Adrenal gland (tissue), 12 donors: ENCODE measurements around the gene UBE3B. TPM values are rescaled to one million over a fixed set of nuclear protein-coding genes. Genes with fewer than 3 reads are reported as not detected.
A peak's percentile ranks its signal among the peaks of the same experiment; 100 is the strongest.

Experiments used
- DNase-seq, 7 donors: peaks; one replicate each; pipeline ENCODE4 v3.0.0-alpha.2; 2019 to 2020
- H3K27ac ChIP-seq, 5 donors: fragments of 200-600 bp; sonication (generic) in 4 of 5; 1 replicate in 3 of 5; 2 replicates in 2 of 5; pipeline versions ENCODE4 v1.5.1 to v1.8.0; 2016 to 2020; ENCODE audit warnings: mild to moderate bottlenecking in 1 of 5
- H3K27me3 ChIP-seq: fragments of 200-600 bp; 2 replicates; pipeline ENCODE4 v1.8.0; 2021
- H3K36me3 ChIP-seq, 2 donors: fragments of 200-600 bp; replicated peaks in 1 of 2; 1 replicate in 1 of 2; 2 replicates in 1 of 2; pipeline versions ENCODE4 v1.5.1 to v1.8.0; 2018 to 2022
- H3K4me1 ChIP-seq, 2 donors: fragments of 200-600 bp; replicated peaks in 1 of 2; 1 replicate in 1 of 2; 2 replicates in 1 of 2; pipeline versions ENCODE4 v1.5.1 to v1.8.0; 2018 to 2021
- H3K4me3 ChIP-seq, 4 donors: fragments of 200-600 bp; sonication (generic) in 3 of 4; one replicate each; pipeline ENCODE4 v1.5.1; 2016 to 2018
- H3K9me3 ChIP-seq, 3 donors: fragments of 200-600 bp; sonication (generic) in 1 of 3; replicated peaks in 1 of 3; 1 replicate in 2 of 3; 2 replicates in 1 of 3; pipeline versions ENCODE4 v1.5.1 to v1.8.0; 2016 to 2021
- CTCF ChIP-seq, 6 experiments: fragments of 450-650 bp in 4 of 6; fragments of 200-600 bp in 2 of 6; sonication (generic) in 1 of 6; IDR thresholded peaks; 1 replicate in 5 of 6; 2 replicates in 1 of 6; pipeline versions ENCODE4 v1.5.1 to v1.8.0; 2016 to 2021; ENCODE audit warnings: antibody characterized with exemption in 6 of 6, mild to moderate bottlenecking in 2 of 6, moderate library complexity in 1 of 6
- POLR2A ChIP-seq, 2 donors: fragments of 450-650 bp; IDR thresholded peaks; one replicate each; pipeline ENCODE4 v1.6.1; 2017; ENCODE audit warnings: antibody characterized with exemption in 2 of 2, mild to moderate bottlenecking in 2 of 2, moderate library complexity in 1 of 2
- WGBS, 4 donors: extraction: QIAGEN DNeasy Blood & Tissue Kit in 2 of 4; methylation state at CpG; one replicate each; pipeline versions ENCODE4 v1.1.5 to v1.1.7; 2013 to 2017; 5-methylcytosine and 5-hydroxymethylcytosine counted together
- intact Hi-C, 2 donors: fragments of 100-400 bp; cut with DNase I; formaldehyde crosslinking; loops; one replicate each; pipeline versions ENCODE4 v1.14.1 to v1.15.0; 2022 to 2023
- polyA plus RNA-seq, 3 donors: library from polyadenylated mRNA; stranded (reverse); fragments of 200-250 nt in 2 of 3; fragments of 350-450 nt in 1 of 3; fragmentation: Illumina TruSeq in 1 of 3; extraction: RNeasy Lipid Tissue Mini Kit (QIAGEN cat#74804) in 1 of 3; gene quantifications; one replicate each; pipeline ENCODE4 v1.2.3, GENCODE V29; 2013 to 2014
- total RNA-seq, 9 donors: library from RNA; depleted of rRNA in 4 of 9; stranded (reverse); fragments of >200 nt in 4 of 9; fragments of 120-200 nt in 1 of 9; fragmentation: NEBNext Ultra II Directional in 1 of 9; extraction: Animal tissue kit (Norgen Biotek cat#: 25700) in 1 of 9; gene quantifications; one replicate each; pipeline versions ENCODE4 v1.1.0 to v1.2.4, GENCODE V29; 2013 to 2023
- donor health status: healthy with polysubstance abuse.
- donor health status: Bipolar disorder and iron deficiency.
- donor health status: DM: yes; HTN: yes; CAD: no.
- donor health status: DM: no; HTN: no; CAD: no.
- donor health status: DM: no; HTN: no; CAD: no.
- donor health status: DM: yes; HTN: yes; CAD: no.

Gene UBE3B
- total and polyA plus RNA-seq, 12 donors: 16.0 to 79.5 (median 39.5) TPM

DNA sequence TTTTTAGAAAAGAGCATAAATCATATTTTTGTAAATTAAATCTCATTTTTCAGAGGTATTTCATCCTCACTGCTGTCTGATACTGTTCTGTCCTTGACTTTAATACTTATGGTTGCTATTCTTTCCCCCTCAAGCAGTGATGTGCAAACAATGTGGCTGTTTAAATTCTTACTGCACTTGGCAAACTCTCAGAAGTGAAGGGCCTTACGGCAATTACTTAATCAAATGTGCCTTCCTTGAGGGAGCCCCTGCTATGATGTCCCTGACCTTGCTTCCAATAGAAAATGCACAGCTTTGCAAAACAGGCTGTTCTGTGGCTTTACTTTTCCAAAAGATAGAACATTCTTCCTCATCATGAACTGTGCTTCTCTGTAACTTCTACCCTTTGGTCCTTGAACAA is 35.2 kb downstream of the UBE3B start:
- no peaks in the 10 kb centered on the region for H3K27me3 ChIP-seq
- peaks cover 0 to 22% of the 10 kb centered on the region in 2 donors for H3K4me1 ChIP-seq
- no peaks in the 10 kb centered on the region for H3K9me3 ChIP-seq
- no peak overlapping the region for H3K27ac ChIP-seq
- TF ChIP-seq POLR2A (IDR thresholded peaks at IDR 0.05) (no peak), CTCF (IDR thresholded peaks at IDR 0.05) (no peak)
- H3K4me3 ChIP-seq: no peak overlapping the region
- peaks cover 0 to 83% of the 10 kb centered on the region in 2 donors for H3K36me3 ChIP-seq
- intact Hi-C loops: no loop called here
- 38 to 59% (median 48%) methylated on average over 1 of the region's 1 CpG for WGBS, 4 donors
- DNase-seq: peak in 1 of 7 donors; percentile 25

- 64 to 76% (median 70%) methylated on average over 8 of the region's 8 CpGs for WGBS, 4 donors
- H3K36me3 ChIP-seq: peaks cover 0 to 83% of the 10 kb centered on the region in 2 donors
- intact Hi-C loops: no loop called here
Measured at GRCh38 chr12:109513051-109513450, 35.6 kb downstream of the UBE3B start.

DNA sequence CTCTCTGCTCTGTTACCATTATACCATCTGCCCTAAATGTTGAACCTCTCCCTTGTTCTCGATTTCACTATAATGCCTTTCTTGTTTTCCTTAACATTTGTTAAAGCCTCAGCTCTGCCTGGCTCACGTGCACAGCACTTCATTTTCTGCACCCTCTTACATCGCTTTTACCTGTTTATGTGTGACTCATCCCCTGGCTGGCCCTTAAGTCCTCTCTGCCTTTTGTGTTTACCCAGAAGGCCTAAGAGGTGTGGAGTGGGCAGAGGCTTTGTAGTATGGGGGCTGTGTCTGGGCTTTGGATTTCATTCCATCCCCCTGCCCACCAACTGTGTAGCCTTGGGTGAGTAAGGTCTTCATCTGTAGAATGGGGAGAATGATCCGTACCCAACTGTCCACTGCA is 36.5 kb downstream of the UBE3B start:
- Histone ChIP-seq H3K9me3 (no peaks in the 10 kb centered on the region), H3K4me1 (peaks cover 0 to 27% of the 10 kb centered on the region in 2 donors), H3K27me3 (no peaks in the 10 kb centered on the region), H3K36me3 (peaks cover 0 to 81% of the 10 kb centered on the region in 2 donors), H3K27ac (no peak overlapping the region), H3K4me3 (no peak overlapping the region)
- intact Hi-C loops: no loop called here
- TF ChIP-seq CTCF (IDR thresholded peaks at IDR 0.05) (no peak), POLR2A (IDR thresholded peaks at IDR 0.05) (no peak)
- DNase-seq: no peak
- whole genome bisulfite sequencing, 4 donors: 91 to 98% (median 94%) methylated on average over 4 of the region's 4 CpGs

More at GRCh38 chr12:109513051-109513450, 35.6 kb downstream of the UBE3B start:
- Histone ChIP-seq H3K4me3 (no peak overlapping the region), H3K4me1 (peaks cover 0 to 22% of the 10 kb centered on the region in 2 donors), H3K27ac (no peak overlapping the region), H3K27me3 (no peaks in the 10 kb centered on the region), H3K9me3 (no peaks in the 10 kb centered on the region)
- no peak for DNase-seq
- TF ChIP-seq POLR2A (IDR thresholded peaks at IDR 0.05) (no peak), CTCF (IDR thresholded peaks at IDR 0.05) (no peak)

DNA sequence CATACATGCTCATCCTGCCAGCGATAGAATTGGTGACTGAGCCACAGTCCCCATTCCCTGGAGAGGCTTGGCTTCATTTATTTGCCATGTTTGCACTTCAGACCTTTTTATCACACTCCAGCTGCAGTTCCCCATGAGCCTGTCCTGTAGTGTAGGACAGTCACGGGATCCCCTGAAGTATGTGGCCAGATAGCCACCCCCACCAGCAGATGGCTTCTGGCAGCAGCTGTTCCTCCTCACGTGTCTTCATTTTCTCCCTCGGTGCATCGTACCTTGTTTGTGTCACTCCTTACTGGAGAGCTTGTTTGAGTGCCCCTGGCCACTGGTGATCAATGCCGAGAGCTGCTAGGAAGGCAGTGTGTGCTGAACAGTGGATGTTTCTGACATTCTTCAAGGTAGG is 40.2 kb downstream of the UBE3B start:
- Histone ChIP-seq H3K9me3 (no peaks in the 10 kb centered on the region), H3K27me3 (no peaks in the 10 kb centered on the region), H3K36me3 (peaks cover 0 to 70% of the 10 kb centered on the region in 2 donors), H3K4me3 (no peak overlapping the region), H3K4me1 (peaks cover 0 to 19% of the 10 kb centered on the region in 2 donors), H3K27ac (no peak overlapping the region)
- TF ChIP-seq CTCF (IDR thresholded peaks at IDR 0.05) (no peak), POLR2A (IDR thresholded peaks at IDR 0.05) (no peak)
- intact Hi-C loops: loop anchor here in 1 of 2 donors (5.0 kb wide), 1 partner anchor 260 kb away; no protein-coding TSS in a partner anchor
- no peak for DNase-seq
- WGBS, 4 donors: 77 to 84% (median 79%) methylated on average over 6 of the region's 6 CpGs
